ENCODE results near the gene NOL8.

DNA sequence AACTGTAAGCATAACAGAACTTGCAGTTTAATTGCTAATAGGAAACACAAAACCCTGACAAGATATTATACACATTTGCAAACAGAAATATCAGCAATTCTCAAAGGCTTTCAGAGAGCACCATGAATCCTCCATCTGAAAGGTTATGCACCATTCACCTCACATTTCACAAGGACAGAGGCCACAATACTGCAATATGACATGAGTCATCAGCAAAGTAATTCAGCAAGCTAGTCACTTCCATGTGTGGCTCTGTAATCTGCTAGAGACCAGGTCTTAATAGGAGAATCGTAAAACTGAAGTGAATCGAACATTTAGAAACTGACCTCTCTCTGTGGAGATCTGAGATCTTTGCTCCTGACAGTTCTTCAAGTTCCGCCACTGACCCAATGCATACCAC lies 60.0 kb downstream of the NOL8 start:
- TF ChIP-seq, protein P1, sequence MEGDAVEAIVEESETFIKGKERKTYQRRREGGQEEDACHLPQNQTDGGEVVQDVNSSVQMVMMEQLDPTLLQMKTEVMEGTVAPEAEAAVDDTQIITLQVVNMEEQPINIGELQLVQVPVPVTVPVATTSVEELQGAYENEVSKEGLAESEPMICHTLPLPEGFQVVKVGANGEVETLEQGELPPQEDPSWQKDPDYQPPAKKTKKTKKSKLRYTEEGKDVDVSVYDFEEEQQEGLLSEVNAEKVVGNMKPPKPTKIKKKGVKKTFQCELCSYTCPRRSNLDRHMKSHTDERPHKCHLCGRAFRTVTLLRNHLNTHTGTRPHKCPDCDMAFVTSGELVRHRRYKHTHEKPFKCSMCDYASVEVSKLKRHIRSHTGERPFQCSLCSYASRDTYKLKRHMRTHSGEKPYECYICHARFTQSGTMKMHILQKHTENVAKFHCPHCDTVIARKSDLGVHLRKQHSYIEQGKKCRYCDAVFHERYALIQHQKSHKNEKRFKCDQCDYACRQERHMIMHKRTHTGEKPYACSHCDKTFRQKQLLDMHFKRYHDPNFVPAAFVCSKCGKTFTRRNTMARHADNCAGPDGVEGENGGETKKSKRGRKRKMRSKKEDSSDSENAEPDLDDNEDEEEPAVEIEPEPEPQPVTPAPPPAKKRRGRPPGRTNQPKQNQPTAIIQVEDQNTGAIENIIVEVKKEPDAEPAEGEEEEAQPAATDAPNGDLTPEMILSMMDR (IDR thresholded peaks at IDR 0.05), result no peak
- no peak for TF ChIP-seq POLR2AphosphoS5 (IDR thresholded peaks at IDR 0.05)
